Stomach (tissue), 4 donors: ENCODE measurements around the gene TGM4.

Experiments
- EP300 ChIP-seq: sonication (generic); formaldehyde crosslinking; IDR thresholded peaks from one replicate; pipeline ENCODE4 v1.6.1; 2017; ENCODE audit warnings: antibody characterized with exemption
- POLR2A ChIP-seq, 4 donors: fragments of 450-650 bp; IDR thresholded peaks; one replicate each; pipeline ENCODE4 v1.6.1; 2016; ENCODE audit warnings: antibody characterized with exemption in 4 of 4, control low read depth in 2 of 4, mild to moderate bottlenecking in 1 of 4, moderate library complexity in 1 of 4
- TF ChIP-seq, protein P1 (sequence below), 7 experiments: fragments of 450-650 bp in 4 of 7; fragments of 200-600 bp in 3 of 7; sonication (generic) in 3 of 7; IDR thresholded peaks; one replicate each; pipeline ENCODE4 v1.5.1; 2016 to 2019; ENCODE audit warnings: antibody characterized with exemption in 7 of 7, control low read depth in 2 of 7, mild to moderate bottlenecking in 1 of 7

DNA sequence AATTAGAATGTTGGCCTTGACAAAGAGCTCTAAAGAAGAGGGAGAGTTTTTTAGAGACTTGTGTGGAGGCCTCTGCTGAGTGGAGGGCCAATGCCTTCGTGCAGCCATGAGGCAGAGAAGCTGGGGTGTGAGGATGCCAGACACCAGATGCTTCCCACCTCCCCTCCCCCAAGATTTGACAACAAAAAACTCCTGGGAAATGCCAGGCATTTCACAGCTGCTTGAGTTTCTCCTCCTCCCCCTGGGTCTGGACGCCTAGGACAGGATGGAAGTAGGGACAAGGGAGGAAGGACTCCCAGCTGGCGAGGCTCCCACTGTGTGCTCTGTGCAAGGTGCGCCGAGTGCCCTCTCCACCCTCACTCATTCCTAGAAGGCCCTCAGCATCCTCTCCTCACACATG is 20.1 kb downstream of the TGM4 start:
- TF ChIP-seq, protein P1, sequence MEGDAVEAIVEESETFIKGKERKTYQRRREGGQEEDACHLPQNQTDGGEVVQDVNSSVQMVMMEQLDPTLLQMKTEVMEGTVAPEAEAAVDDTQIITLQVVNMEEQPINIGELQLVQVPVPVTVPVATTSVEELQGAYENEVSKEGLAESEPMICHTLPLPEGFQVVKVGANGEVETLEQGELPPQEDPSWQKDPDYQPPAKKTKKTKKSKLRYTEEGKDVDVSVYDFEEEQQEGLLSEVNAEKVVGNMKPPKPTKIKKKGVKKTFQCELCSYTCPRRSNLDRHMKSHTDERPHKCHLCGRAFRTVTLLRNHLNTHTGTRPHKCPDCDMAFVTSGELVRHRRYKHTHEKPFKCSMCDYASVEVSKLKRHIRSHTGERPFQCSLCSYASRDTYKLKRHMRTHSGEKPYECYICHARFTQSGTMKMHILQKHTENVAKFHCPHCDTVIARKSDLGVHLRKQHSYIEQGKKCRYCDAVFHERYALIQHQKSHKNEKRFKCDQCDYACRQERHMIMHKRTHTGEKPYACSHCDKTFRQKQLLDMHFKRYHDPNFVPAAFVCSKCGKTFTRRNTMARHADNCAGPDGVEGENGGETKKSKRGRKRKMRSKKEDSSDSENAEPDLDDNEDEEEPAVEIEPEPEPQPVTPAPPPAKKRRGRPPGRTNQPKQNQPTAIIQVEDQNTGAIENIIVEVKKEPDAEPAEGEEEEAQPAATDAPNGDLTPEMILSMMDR (IDR thresholded peaks at IDR 0.05): no peak
- no peak for TF ChIP-seq POLR2A (IDR thresholded peaks at IDR 0.05)
- TF ChIP-seq EP300: no peak
